Type B pancreatic cell (in vitro differentiated cells): ENCODE results near the gene CES5A. TPM values are rescaled to one million over a fixed set of nuclear protein-coding genes. Genes with fewer than 3 reads are reported as not detected.
"Not testable (repeated sequence)": the region's sequence is repeated elsewhere in the genome, so short reads cannot be mapped to it uniquely, and the experiment has no call there.

ENCODE experiments used
- DNase-seq: peaks from one replicate; pipeline ENCODE4 v3.0.0; 2021; ENCODE audit warnings: mixed read lengths; ENCODE audit not compliant: unreplicated experiment; ENCODE audit errors: extremely low spot score
- H3K27ac Mint-ChIP-seq: 2 replicates; pipeline ENCODE4 v1.8.0; 2021; ENCODE audit warnings: mild to moderate bottlenecking, mixed read lengths
- H3K27me3 Mint-ChIP-seq: 2 replicates; pipeline ENCODE4 v1.8.0; 2021; ENCODE audit warnings: mixed read lengths
- H3K36me3 Mint-ChIP-seq: 2 replicates; pipeline ENCODE4 v1.8.0; 2021; ENCODE audit warnings: mixed read lengths
- H3K4me1 Mint-ChIP-seq: one replicate; pipeline ENCODE4 v1.8.0; 2021; ENCODE audit warnings: mixed read lengths; ENCODE audit not compliant: unreplicated experiment
- H3K4me3 Mint-ChIP-seq: 2 replicates; pipeline ENCODE4 v1.8.0; 2021; ENCODE audit warnings: mild to moderate bottlenecking, mixed read lengths
- H3K9me3 Mint-ChIP-seq: 2 replicates; pipeline ENCODE4 v1.8.0; 2021; ENCODE audit warnings: mixed read lengths
- total RNA-seq: library from RNA; stranded (reverse); gene quantifications from 2 replicates; pipeline ENCODE4 v1.2.1, GENCODE V29; 2021; ENCODE audit warnings: low replicate concordance
- TF ChIP-seq, protein P1 (sequence below): fragments of 200-600 bp; sonication (generic); conservative IDR thresholded peaks from 2 replicates; pipeline ENCODE4 v1.5.0; 2021; ENCODE audit warnings: antibody characterized with exemption, mild to moderate bottlenecking

The CES5A gene
- total RNA-seq, 1 donor from 2014 or later = not detected

DNA sequence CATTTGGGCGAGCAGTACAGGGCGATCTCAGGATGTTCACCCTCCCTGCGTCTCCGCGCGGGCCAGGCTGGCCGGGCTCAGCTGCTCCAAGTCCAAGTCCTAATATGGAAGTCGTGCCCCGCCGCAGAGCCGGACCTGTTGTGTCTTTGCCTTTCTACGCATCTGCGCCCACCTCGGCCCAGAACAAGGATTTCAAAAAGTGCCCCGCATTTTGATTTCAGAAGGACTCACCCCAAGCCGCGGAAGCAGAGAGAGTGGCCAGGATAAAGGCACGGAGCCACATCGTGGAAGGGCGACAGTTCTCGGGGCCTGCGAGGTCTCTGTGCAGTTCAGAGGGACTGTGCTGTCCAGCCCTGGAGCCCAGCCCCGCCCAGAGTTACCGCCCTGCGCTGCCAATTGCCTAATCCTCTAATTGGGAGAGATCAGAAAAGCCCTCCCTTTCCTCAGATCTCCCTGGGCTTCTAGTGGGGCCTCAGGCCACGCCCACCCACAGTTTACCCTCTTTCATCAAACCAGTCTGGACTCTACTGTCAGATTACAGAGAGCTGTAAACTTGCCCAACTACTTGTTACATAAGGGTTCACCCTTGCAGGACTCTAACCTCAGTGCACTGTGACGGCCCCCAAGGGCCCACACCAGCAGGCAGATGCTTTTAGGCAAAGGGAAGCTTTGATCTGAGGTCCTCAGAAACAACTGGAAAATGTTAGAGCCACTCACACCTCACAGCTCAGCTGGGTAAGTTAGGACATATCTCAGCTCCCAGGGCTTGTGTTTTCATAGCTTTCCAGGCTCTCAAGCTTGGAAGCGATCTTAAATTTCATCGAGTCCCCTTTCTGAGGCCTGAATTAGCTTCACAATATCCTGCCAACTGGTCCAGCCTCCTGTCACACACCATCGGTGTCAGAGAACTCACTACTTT is 42.1 kb downstream of the CES5A start, which contains the start of gene CES1:
Gene CES1, minus strand, starts transcription at position 324 of the 919 bp plus-strand sequence. Its CDS starts 41 bp downstream, at position 283.
- Mint-ChIP-seq H3K27ac (no peak within 1 kb of the TSS), H3K4me3 (no peak within 1 kb of the TSS), H3K9me3 (no peaks in the 10 kb centered on the region), H3K27me3 (peaks cover 8% of the 10 kb centered on the region), H3K36me3 (no peaks in the 10 kb centered on the region), H3K4me1 (peaks cover 5% of the 10 kb centered on the region)
- no peak for DNase-seq
- TF ChIP-seq, protein P1, sequence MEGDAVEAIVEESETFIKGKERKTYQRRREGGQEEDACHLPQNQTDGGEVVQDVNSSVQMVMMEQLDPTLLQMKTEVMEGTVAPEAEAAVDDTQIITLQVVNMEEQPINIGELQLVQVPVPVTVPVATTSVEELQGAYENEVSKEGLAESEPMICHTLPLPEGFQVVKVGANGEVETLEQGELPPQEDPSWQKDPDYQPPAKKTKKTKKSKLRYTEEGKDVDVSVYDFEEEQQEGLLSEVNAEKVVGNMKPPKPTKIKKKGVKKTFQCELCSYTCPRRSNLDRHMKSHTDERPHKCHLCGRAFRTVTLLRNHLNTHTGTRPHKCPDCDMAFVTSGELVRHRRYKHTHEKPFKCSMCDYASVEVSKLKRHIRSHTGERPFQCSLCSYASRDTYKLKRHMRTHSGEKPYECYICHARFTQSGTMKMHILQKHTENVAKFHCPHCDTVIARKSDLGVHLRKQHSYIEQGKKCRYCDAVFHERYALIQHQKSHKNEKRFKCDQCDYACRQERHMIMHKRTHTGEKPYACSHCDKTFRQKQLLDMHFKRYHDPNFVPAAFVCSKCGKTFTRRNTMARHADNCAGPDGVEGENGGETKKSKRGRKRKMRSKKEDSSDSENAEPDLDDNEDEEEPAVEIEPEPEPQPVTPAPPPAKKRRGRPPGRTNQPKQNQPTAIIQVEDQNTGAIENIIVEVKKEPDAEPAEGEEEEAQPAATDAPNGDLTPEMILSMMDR = no peak

- Mint-ChIP-seq H3K27ac (no peak overlapping the region), H3K4me1 (peaks cover 5% of the 10 kb centered on the region), H3K27me3 (peaks cover 8% of the 10 kb centered on the region), H3K4me3 (no peak overlapping the region), H3K36me3 (no peaks in the 10 kb centered on the region), H3K9me3 (no peaks in the 10 kb centered on the region)
- TF ChIP-seq, protein P1 = no peak
- DNase-seq = no peak
These were observed 42.8 kb downstream of the CES5A start for GRCh38 chr16:55832425-55832772.

DNA sequence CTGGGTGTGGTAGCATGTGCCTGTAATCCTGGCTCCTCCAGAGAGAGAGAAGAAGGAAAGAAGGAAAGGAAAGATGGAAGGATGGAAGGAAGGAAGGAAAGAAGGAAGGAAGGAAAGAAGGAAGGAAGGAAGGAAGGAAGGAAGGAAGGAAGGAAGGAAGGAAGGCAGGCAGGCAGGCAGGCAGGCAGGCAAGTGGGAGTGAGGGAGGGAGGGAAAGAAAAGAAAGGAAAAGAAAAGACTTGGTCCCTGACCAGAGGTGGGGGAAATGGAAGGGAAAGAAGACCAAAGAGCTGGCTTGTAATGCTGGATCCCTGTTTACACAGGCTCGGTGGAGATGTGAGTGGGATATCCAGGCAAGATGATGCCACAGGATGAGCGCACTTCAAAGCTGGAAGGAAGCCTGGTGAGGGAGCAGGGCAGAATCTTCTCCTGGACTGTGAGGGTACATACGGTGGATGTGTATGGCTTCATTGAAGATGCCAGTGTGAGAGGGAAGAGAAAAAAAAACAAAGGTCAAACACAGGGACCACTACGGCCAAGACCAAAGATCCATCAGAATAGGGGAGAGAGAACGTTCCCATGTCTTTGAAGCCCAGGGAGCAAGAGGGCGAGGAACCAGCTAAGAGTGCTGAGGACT is 44.4 kb downstream of the CES5A start:
- peaks cover 18% of the 10 kb centered on the region for H3K27me3 Mint-ChIP-seq
- peaks cover 5% of the 10 kb centered on the region for H3K4me1 Mint-ChIP-seq
- no peak overlapping the region for H3K4me3 Mint-ChIP-seq
- no peaks in the 10 kb centered on the region for H3K9me3 Mint-ChIP-seq
- no peaks in the 10 kb centered on the region for H3K36me3 Mint-ChIP-seq
- H3K27ac Mint-ChIP-seq = no peak overlapping the region
- TF ChIP-seq, protein P1 = no peak
- no peak for DNase-seq

DNA sequence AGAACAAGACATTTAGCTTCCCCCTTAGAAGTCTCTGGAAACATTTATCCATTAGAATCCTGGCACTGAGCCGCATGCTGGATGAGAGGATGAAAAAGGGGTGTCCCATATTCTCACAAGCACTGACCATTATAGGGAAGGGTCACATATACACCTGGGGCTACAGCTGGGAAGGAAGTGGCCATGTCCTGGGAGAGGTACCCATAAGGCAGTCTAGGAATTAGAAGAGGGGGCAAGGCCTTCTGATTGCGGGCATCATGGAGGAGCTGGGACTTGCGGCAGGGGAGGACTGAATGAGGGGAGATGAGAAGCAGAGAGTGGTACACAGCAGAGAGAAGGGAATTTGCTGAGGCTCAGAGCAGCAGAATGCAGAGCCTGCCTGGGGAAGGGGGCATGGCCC is 45.9 kb downstream of the CES5A start:
- not testable (repeated sequence) for H3K4me1 Mint-ChIP-seq, H3K27ac Mint-ChIP-seq, H3K9me3 Mint-ChIP-seq, H3K36me3 Mint-ChIP-seq, H3K4me3 Mint-ChIP-seq, DNase-seq
- H3K27me3 Mint-ChIP-seq = peaks cover 32% of the 10 kb centered on the region

DNA sequence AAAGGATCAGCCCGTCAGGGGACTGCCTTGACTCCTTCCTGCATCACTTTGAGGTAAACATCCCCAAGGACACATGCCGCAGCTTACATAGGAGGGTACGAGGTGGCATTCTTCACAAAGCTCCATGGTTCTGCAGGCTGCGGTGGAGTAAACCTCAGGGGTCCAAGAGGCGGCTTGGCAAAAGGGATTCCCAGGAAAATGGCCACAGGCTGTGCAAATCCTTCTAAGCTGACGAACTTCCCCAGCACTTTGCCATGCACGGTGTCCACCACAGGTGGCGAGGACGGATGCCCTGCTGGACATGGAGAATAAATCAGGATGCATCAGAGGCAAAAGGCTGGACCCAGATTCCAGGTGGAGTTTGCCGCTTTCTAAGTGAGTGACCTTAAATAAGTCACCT is 46.5 kb downstream of the CES5A start:
- Mint-ChIP-seq H3K9me3 (no peaks in the 10 kb centered on the region), H3K27me3 (peaks cover 32% of the 10 kb centered on the region), H3K27ac (no peak overlapping the region), H3K36me3 (no peaks in the 10 kb centered on the region), H3K4me1 (peaks cover 5% of the 10 kb centered on the region), H3K4me3 (no peak overlapping the region)
- TF ChIP-seq, protein P1 = no peak
- DNase-seq = no peak
